ENCODE measurements around the gene SOX5. TPM values are rescaled to one million over a fixed set of nuclear protein-coding genes. Genes with fewer than 3 reads are reported as not detected.

SOX5 gene
- polyA plus RNA-seq, 1 experiment, result 0.13 TPM

DNA sequence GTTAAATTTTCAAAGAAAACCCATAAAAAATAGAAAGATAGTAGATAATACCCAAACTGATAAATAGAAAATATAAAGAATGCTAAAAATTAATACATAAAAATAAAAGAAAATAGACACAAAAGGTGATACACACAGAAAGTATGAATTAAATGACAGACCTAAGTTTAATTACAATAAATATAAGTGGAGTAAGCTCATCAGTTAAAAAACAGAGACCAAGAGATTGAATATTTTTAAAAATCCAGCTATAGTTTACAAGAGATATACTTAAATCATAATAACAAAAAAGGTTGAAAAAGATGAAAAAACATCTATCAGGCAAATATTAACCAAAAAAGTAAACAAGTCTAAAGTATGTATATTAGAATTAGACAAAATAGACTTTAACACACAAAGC is 268.2 kb downstream of the SOX5 start:
- Histone ChIP-seq H3K36me3 (ENCODE audit: control insufficient read depth, insufficient read depth, low read length) (no peaks in the 10 kb centered on the region), H3K27me3 (ENCODE audit: control insufficient read depth, insufficient read depth, low read length) (no peaks in the 10 kb centered on the region), H3K4me3 (ENCODE audit: low read depth, low read length) (no peak overlapping the region)
- ChIA-PET CTCF (no interaction called here), POLR2A (no interaction called here)
- no peak for DNase-seq (ENCODE audit: low read depth)
- TF ChIP-seq, protein P1, sequence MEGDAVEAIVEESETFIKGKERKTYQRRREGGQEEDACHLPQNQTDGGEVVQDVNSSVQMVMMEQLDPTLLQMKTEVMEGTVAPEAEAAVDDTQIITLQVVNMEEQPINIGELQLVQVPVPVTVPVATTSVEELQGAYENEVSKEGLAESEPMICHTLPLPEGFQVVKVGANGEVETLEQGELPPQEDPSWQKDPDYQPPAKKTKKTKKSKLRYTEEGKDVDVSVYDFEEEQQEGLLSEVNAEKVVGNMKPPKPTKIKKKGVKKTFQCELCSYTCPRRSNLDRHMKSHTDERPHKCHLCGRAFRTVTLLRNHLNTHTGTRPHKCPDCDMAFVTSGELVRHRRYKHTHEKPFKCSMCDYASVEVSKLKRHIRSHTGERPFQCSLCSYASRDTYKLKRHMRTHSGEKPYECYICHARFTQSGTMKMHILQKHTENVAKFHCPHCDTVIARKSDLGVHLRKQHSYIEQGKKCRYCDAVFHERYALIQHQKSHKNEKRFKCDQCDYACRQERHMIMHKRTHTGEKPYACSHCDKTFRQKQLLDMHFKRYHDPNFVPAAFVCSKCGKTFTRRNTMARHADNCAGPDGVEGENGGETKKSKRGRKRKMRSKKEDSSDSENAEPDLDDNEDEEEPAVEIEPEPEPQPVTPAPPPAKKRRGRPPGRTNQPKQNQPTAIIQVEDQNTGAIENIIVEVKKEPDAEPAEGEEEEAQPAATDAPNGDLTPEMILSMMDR (IDR thresholded peaks at IDR 0.05; ENCODE audit: insufficient read depth, low read depth, low read length), result no peak

DNA sequence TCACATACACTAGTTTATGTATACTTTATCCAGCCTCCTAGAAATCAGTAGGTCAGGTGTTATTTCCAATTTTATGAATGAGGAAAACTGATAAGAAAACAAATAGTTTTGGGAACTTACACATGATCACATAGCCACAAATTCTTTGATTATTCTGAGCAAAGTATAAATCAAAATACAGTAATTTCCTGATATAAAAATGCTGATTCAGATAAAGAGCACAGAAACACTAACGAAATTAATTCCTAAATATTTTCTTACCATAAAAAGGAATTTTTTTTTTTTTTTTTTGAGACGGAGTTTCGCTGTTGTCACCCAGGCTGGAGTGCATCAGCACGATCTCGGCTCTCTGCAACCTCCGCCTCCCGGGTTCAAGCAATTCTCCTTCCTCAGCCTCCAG is 275.4 kb downstream of the SOX5 start:
- Histone ChIP-seq H3K27me3 (ENCODE audit: control insufficient read depth, insufficient read depth, low read length) (no peaks in the 10 kb centered on the region), H3K36me3 (ENCODE audit: control insufficient read depth, insufficient read depth, low read length) (no peaks in the 10 kb centered on the region), H3K4me3 (ENCODE audit: low read depth, low read length) (no peak overlapping the region)
- TF ChIP-seq, protein P1 (IDR thresholded peaks at IDR 0.05; ENCODE audit: insufficient read depth, low read depth, low read length), result no peak
- DNase-seq (ENCODE audit: low read depth), result no peak
- CTCF ChIA-PET, result no interaction called here
- POLR2A ChIA-PET, result no interaction called here

DNA sequence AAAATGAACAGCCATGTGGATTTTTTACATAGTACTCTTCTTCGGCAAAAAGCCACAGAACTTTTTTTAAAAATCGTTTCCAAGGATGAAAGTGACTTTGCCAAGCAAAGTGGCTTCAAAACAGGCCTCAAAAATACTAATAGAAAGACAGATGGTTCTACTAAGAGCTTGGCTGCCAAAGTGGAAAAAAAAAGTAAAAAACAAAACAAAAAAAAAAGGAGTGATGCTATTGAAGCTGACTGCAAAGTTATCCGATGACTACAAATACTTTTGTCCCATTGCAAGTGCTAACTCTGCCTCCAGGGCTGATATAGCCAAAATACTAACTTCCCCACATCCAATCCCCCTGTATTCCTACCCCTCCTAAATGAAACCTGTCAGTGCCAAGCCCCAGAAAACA is 277.6 kb downstream of the SOX5 start:
- DNase-seq (ENCODE audit: low read depth), result no peak
- H3K27me3 ChIP-seq (ENCODE audit: control insufficient read depth, insufficient read depth, low read length), result no peaks in the 10 kb centered on the region
- H3K36me3 ChIP-seq (ENCODE audit: control insufficient read depth, insufficient read depth, low read length), result no peaks in the 10 kb centered on the region
- ChIA-PET CTCF (no interaction called here), POLR2A (no interaction called here)
- H3K4me3 ChIP-seq (ENCODE audit: low read depth, low read length), result no peak overlapping the region
- TF ChIP-seq, protein P1 (IDR thresholded peaks at IDR 0.05; ENCODE audit: insufficient read depth, low read depth, low read length), result no peak

DNA sequence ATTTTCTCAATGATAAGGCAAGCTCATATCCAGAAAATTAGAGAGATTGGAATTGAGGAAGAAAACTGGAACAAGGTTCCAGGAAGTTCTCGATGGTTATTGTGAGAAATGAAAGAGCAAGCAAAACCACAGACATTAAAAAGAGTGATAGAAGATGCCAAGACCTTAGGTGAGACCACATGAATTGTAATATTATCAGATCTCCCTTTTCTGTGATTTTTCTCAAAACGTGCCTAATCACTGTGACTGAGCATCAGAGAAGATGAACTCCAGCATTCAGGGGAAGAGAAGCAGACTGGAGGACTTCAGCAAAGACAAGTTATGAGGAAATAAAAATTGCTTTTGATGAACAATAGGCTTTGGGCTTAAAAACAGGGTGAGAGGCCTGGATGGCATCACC is 278.8 kb downstream of the SOX5 start:
- DNase-seq (ENCODE audit: low read depth), result no peak
- CTCF ChIA-PET, result no interaction called here
- no peak overlapping the region for H3K4me3 ChIP-seq (ENCODE audit: low read depth, low read length)
- POLR2A ChIA-PET, result no interaction called here
- TF ChIP-seq, protein P1 (IDR thresholded peaks at IDR 0.05; ENCODE audit: insufficient read depth, low read depth, low read length), result no peak
- no peaks in the 10 kb centered on the region for H3K27me3 ChIP-seq (ENCODE audit: control insufficient read depth, insufficient read depth, low read length)
- H3K36me3 ChIP-seq (ENCODE audit: control insufficient read depth, insufficient read depth, low read length), result no peaks in the 10 kb centered on the region

DNA sequence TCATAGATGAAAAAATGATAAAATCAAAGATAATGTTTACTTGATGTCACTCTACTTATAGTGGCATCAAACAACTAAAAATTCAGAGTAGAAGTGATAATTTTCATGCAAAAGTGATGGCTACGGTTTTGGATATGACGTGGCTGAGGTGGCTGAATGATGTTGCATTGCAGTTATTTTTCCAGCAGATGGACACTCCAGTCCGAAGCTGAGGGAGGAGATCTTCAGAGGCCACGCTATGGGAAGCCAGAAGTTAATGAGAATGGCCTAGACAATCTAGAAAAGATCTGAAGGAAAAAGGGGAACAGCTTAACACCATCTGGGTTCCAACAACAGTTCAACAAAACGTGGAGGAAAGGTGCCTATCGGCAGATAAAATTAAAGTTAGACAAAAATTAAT is 279.8 kb downstream of the SOX5 start:
- CTCF ChIA-PET, result no interaction called here
- Histone ChIP-seq H3K4me3 (ENCODE audit: low read depth, low read length) (no peak overlapping the region), H3K27me3 (ENCODE audit: control insufficient read depth, insufficient read depth, low read length) (no peaks in the 10 kb centered on the region), H3K36me3 (ENCODE audit: control insufficient read depth, insufficient read depth, low read length) (no peaks in the 10 kb centered on the region)
- POLR2A ChIA-PET, result no interaction called here
- no peak for DNase-seq (ENCODE audit: low read depth)
- TF ChIP-seq, protein P1 (IDR thresholded peaks at IDR 0.05; ENCODE audit: insufficient read depth, low read depth, low read length), result no peak

Measured in BJ (cell line).